B cell (primary cell): ENCODE data around the gene CXCL10. TPM values are rescaled to one million over a fixed set of nuclear protein-coding genes. Genes with fewer than 3 reads are reported as not detected.

Experiments
- ATAC-seq: fragments of 200-7000 bp; cut with Tn5 transposase; one replicate; pipeline ENCODE4 v1.10.0; 2021; ENCODE audit warnings: low read depth, mild to moderate bottlenecking, moderate number of reproducible peaks, moderate library complexity
- CTCF ChIA-PET: fragments of 350-600 bp; sonication (Branson Sonifier 250); formaldehyde crosslinking; loops from one replicate; lab custom pipeline; 2021; ENCODE audit warnings: antibody characterized with exemption, inconsistent platforms; lab: Charles Lee
- POLR2A ChIA-PET: fragments of 350-600 bp; sonication (Branson Sonifier 250); formaldehyde crosslinking; loops from one replicate; lab custom pipeline; 2021; ENCODE audit warnings: antibody characterized with exemption; lab: Charles Lee
- DNase-seq: peaks from one replicate; pipeline ENCODE4 v3.0.0; 2013
- H2AFZ ChIP-seq: 2 replicates; pipeline ENCODE4 v1.6.1; 2012; ENCODE audit warnings: mild to moderate bottlenecking, low read depth, low read length; ENCODE audit not compliant: insufficient read depth, poor library complexity, severe bottlenecking
- H3K27ac ChIP-seq, 2 donors: 1 replicate in 1 of 2; 2 replicates in 1 of 2; pipeline ENCODE4 v1.5.1; 2012 to 2013; ENCODE audit warnings: low read length in 2 of 2, mild to moderate bottlenecking in 2 of 2, moderate library complexity in 1 of 2
- H3K27me3 ChIP-seq, 4 experiments: fragments of 200-600 bp in 1 of 4; sonication (generic) in 1 of 4; replicated peaks in 1 of 4; 1 replicate in 2 of 4; 2 replicates in 2 of 4; pipeline versions ENCODE4 v1.6.1 to v1.7.0; 2013 to 2016; ENCODE audit warnings: low read length in 3 of 4, mild to moderate bottlenecking in 2 of 4, mixed read lengths in 1 of 4, moderate library complexity in 1 of 4; ENCODE audit not compliant: insufficient read depth in 4 of 4, control insufficient read depth in 3 of 4; ENCODE audit errors: control extremely low read depth in 1 of 4
- H3K36me3 ChIP-seq, 2 experiments: replicated peaks in 1 of 2; 1 replicate in 1 of 2; 2 replicates in 1 of 2; pipeline versions ENCODE4 v1.6.1 to v1.7.1; 2013; ENCODE audit warnings: low read length in 1 of 2; ENCODE audit not compliant: insufficient read depth in 2 of 2, control insufficient read depth in 1 of 2; ENCODE audit errors: control extremely low read depth in 1 of 2, extremely low read depth in 1 of 2
- H3K4me1 ChIP-seq, 2 donors: fragments of 200-600 bp in 1 of 2; sonication (generic) in 1 of 2; 1 replicate in 1 of 2; 2 replicates in 1 of 2; pipeline versions ENCODE4 v1.5.1 to v1.6.1; 2013 to 2017; ENCODE audit warnings: low read length in 2 of 2; ENCODE audit not compliant: control insufficient read depth in 2 of 2, insufficient read depth in 2 of 2
- H3K4me2 ChIP-seq: replicated peaks from 2 replicates; pipeline ENCODE3; 2012; ENCODE audit warnings: mild to moderate bottlenecking, low read depth, low read length; ENCODE audit not compliant: poor library complexity, severe bottlenecking
- H3K4me3 ChIP-seq, 5 experiments: fragments of 200-600 bp in 1 of 5; sonication (generic) in 1 of 5; 1 replicate in 3 of 5; 2 replicates in 2 of 5; pipeline versions ENCODE4 v1.5.1 to v1.7.0; 2011 to 2016; ENCODE audit warnings: low read length in 4 of 5, mild to moderate bottlenecking in 4 of 5, low read depth in 2 of 5, control low read depth in 1 of 5, moderate library complexity in 1 of 5; ENCODE audit not compliant: insufficient read depth in 1 of 5; ENCODE audit errors: control extremely low read depth in 1 of 5, extremely low read depth in 1 of 5
- H3K79me2 ChIP-seq: fragments of 200-600 bp; sonication (generic); one replicate; pipeline ENCODE4 v1.6.0; 2016; ENCODE audit warnings: low read length; ENCODE audit not compliant: control insufficient read depth, insufficient read depth
- H3K9ac ChIP-seq: fragments of 200-600 bp; sonication (generic); 2 replicates; pipeline ENCODE4 v1.6.1; 2017; ENCODE audit warnings: mild to moderate bottlenecking, low read length, moderate library complexity
- H3K9me3 ChIP-seq, 3 donors: one replicate each; pipeline versions ENCODE4 v1.6.1 to v1.7.1; 2013; ENCODE audit warnings: low read length in 2 of 3; ENCODE audit not compliant: control insufficient read depth in 2 of 3, insufficient read depth in 1 of 3; ENCODE audit errors: control extremely low read depth in 1 of 3
- H4K20me1 ChIP-seq: 2 replicates; pipeline ENCODE4 v1.6.0; 2012; ENCODE audit warnings: mild to moderate bottlenecking, low read length; ENCODE audit not compliant: insufficient read depth, control insufficient read depth, poor library complexity, severe bottlenecking
- H3K27ac Mint-ChIP-seq: one replicate; pipeline ENCODE4 v1.8.0; 2021; ENCODE audit warnings: mixed read lengths
- H3K27me3 Mint-ChIP-seq: one replicate; pipeline ENCODE4 v1.8.0; 2021; ENCODE audit warnings: mixed read lengths
- H3K4me1 Mint-ChIP-seq: one replicate; pipeline ENCODE4 v1.8.0; 2021; ENCODE audit warnings: mixed read lengths
- H3K4me3 Mint-ChIP-seq: one replicate; pipeline ENCODE4 v1.8.0; 2021; ENCODE audit warnings: mixed read lengths
- H3K9me3 Mint-ChIP-seq: one replicate; pipeline ENCODE4 v1.8.0; 2022; ENCODE audit warnings: mixed read lengths; ENCODE audit not compliant: insufficient read depth
- EZH2 ChIP-seq: IDR thresholded peaks from 2 replicates; pipeline ENCODE4 v1.6.1; 2012; ENCODE audit warnings: borderline replicate concordance, low read depth, mild to moderate bottlenecking, moderate library complexity, low read length; ENCODE audit not compliant: insufficient read depth, poor library complexity, severe bottlenecking
- WGBS: methylation state at CpG from one replicate; pipeline ENCODE4 v1.1.5; 2013; ENCODE audit warnings: missing lambda C conversion rate; ENCODE audit not compliant: insufficient coverage; 5-methylcytosine and 5-hydroxymethylcytosine counted together
- intact Hi-C: fragments of 100-400 bp; cut with micrococcal nuclease; formaldehyde crosslinking; loops from one replicate; pipeline ENCODE4 v1.10.0; 2022
- polyA plus RNA-seq: library from polyadenylated mRNA; depleted of rRNA; stranded (reverse); fragments of >200 nt; gene quantifications from 2 replicates; pipeline ENCODE4 v1.2.3, GENCODE V29; 2012
- total RNA-seq, 2 donors: library from RNA; stranded (reverse); fragments of 120-200 nt in 1 of 2; gene quantifications; 1 replicate in 1 of 2; 2 replicates in 1 of 2; pipeline versions ENCODE4 v1.2.3 to v1.2.4, GENCODE V29; 2013 to 2022
- TF ChIP-seq, protein P1 (sequence below): fragments of 200-600 bp; IDR thresholded peaks from one replicate; pipeline ENCODE4 v1.8.0; 2022; ENCODE audit warnings: antibody characterized with exemption, mild to moderate bottlenecking

Gene CXCL10
- total and polyA plus RNA-seq, 2 donors (not counting 1 experiment from before 2014, with no cell fraction given), result 0.07 TPM; not detected in 1

DNA sequence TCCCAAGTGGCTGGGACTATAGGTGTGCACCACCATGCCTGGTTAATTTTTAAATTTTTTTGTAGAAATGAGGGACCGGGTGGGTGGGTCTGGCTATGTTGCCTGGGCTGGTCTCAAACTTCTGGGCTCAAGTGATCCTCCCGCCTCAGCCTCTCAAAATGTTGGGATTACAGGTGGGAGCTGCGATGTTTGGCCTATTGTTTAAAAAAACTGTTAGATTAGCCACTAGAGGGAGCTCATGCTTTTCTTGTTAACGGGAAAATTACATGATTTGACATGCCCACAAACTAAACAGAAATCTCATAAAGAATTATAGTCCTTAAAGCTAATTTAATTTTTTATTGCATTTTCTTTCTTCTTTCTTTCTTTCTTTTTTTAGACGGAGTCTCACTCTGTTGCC, 27.6 kb downstream of the CXCL10 start:
- no peak for TF ChIP-seq EZH2
- TF ChIP-seq, protein P1, sequence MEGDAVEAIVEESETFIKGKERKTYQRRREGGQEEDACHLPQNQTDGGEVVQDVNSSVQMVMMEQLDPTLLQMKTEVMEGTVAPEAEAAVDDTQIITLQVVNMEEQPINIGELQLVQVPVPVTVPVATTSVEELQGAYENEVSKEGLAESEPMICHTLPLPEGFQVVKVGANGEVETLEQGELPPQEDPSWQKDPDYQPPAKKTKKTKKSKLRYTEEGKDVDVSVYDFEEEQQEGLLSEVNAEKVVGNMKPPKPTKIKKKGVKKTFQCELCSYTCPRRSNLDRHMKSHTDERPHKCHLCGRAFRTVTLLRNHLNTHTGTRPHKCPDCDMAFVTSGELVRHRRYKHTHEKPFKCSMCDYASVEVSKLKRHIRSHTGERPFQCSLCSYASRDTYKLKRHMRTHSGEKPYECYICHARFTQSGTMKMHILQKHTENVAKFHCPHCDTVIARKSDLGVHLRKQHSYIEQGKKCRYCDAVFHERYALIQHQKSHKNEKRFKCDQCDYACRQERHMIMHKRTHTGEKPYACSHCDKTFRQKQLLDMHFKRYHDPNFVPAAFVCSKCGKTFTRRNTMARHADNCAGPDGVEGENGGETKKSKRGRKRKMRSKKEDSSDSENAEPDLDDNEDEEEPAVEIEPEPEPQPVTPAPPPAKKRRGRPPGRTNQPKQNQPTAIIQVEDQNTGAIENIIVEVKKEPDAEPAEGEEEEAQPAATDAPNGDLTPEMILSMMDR, result peak; percentile 81
- Histone ChIP-seq H3K27me3 (no peaks in the 10 kb centered on the region), H4K20me1 (no peaks in the 10 kb centered on the region), H3K4me1 (peaks cover 4 to 6% of the 10 kb centered on the region in 2 donors), H3K9ac (no peak overlapping the region), H3K27ac (no peak overlapping the region), H3K9me3 (no peaks in the 10 kb centered on the region), H2AFZ (no peak overlapping the region), H3K79me2 (peaks cover 13% of the 10 kb centered on the region), H3K36me3 (no peaks in the 10 kb centered on the region), H3K4me2 (no peak overlapping the region), H3K4me3 (no peak overlapping the region)
- peak; percentile 72 for DNase-seq
- 36% methylated on average over 1 of the region's 5 CpGs for WGBS
- ATAC-seq, result no peak
- CTCF ChIA-PET, result interaction anchor here (0.6 to 4.8 kb wide), 40 partner anchors 10 to 509 kb away, joined by 3 to 132 read pairs (median 5); partner anchors contain the start of genes ART3, CXCL11, CXCL9 and NUP54
- H3K4me1 Mint-ChIP-seq, result peaks cover 7% of the 10 kb centered on the region
- intact Hi-C loops, result loop anchor here (1.0 to 2.0 kb wide), 2 partner anchors 72 to 101 kb away; no protein-coding TSS in a partner anchor
- no peaks in the 10 kb centered on the region for H3K9me3 Mint-ChIP-seq
- no peak overlapping the region for H3K4me3 Mint-ChIP-seq
- POLR2A ChIA-PET, result interaction anchor here (0.6 kb wide), 1 partner anchor 74 kb away, joined by 4 read pairs; no protein-coding TSS in a partner anchor
- no peak overlapping the region for H3K27ac Mint-ChIP-seq
- H3K27me3 Mint-ChIP-seq, result peaks cover 9% of the 10 kb centered on the region

DNA sequence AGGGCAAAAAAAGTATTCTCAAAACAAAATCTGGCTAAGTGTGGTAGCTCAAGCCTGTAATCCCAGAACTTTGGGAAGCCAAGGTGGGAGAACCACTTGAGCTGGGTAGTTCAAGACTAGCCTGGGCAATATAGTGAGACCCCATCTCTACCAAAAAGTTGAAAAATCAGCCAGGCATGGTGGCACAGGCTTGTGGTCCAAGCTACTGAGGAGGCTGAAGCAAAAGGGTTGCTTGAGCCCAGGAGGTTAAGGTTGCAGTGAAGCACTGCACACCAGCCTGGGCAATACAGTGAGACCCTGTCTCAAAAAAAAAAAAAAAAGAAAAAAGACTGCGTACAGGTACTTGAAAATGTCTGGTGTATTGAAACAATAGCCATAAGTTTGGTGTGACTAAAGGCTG, 30.8 kb downstream of the CXCL10 start:
- ChIA-PET POLR2A (no interaction called here), CTCF (interaction anchor here (0.9 to 3.6 kb wide), 10 partner anchors 17 to 98 kb away, joined by 3 to 21 read pairs (median 4); partner anchors contain the start of gene NAAA)
- H3K9me3 ChIP-seq, result no peaks in the 10 kb centered on the region
- 89% methylated on average over 1 of the region's 1 CpG for WGBS
- no peaks in the 10 kb centered on the region for H3K9me3 Mint-ChIP-seq
- DNase-seq (no peak), ATAC-seq (no peak)
- intact Hi-C loops, result loop anchor here (5.0 kb wide), 2 partner anchors 220 to 1870 kb away; partner anchors contain the start of genes MRPL1 and SCARB2
- H3K27me3 ChIP-seq, result no peaks in the 10 kb centered on the region
- peaks cover 0 to 3% of the 10 kb centered on the region in 2 experiments for H3K36me3 ChIP-seq
- peaks cover 26% of the 10 kb centered on the region for H4K20me1 ChIP-seq
- H3K27ac Mint-ChIP-seq, result no peak overlapping the region
- H3K4me3 Mint-ChIP-seq, result no peak overlapping the region
- no peak overlapping the region for H3K4me3 ChIP-seq
- H3K4me1 Mint-ChIP-seq, result peaks cover 32% of the 10 kb centered on the region
- peaks cover 27 to 28% of the 10 kb centered on the region in 2 donors for H3K4me1 ChIP-seq
- H2AFZ ChIP-seq, result no peak overlapping the region
- peaks cover 9% of the 10 kb centered on the region for H3K27me3 Mint-ChIP-seq
- no peak overlapping the region for H3K27ac ChIP-seq
- H3K79me2 ChIP-seq, result peaks cover 46% of the 10 kb centered on the region
- H3K4me2 ChIP-seq, result no peak overlapping the region
- H3K9ac ChIP-seq, result no peak overlapping the region
- no peak for TF ChIP-seq EZH2
- TF ChIP-seq, protein P1, result no peak
